Ascending aorta (tissue), 2 donors: ENCODE data around the gene BAZ2B. TPM values are rescaled to one million over a fixed set of nuclear protein-coding genes. Genes with fewer than 3 reads are reported as not detected.

Source experiments
- DNase-seq, 2 donors: peaks; one replicate each; pipeline ENCODE4 v3.0.0-alpha.2; 2019; ENCODE audit warnings: low spot score in 2 of 2
- H3K27ac ChIP-seq, 2 donors: fragments of 200-600 bp; sonication (generic); one replicate each; pipeline ENCODE4 v1.5.1; 2016 to 2017; ENCODE audit warnings: mild to moderate bottlenecking in 1 of 2
- H3K27me3 ChIP-seq: fragments of 200-600 bp; sonication (generic); one replicate; pipeline ENCODE4 v1.5.1; 2017
- H3K36me3 ChIP-seq, 2 donors: fragments of 200-600 bp; sonication (generic); one replicate each; pipeline ENCODE4 v1.5.1; 2016
- H3K4me1 ChIP-seq, 2 donors: fragments of 200-600 bp; sonication (generic); one replicate each; pipeline ENCODE4 v1.5.1; 2016 to 2017; ENCODE audit warnings: mild to moderate bottlenecking in 1 of 2
- H3K4me3 ChIP-seq, 2 donors: fragments of 200-600 bp; sonication (generic); one replicate each; pipeline ENCODE4 v1.5.1; 2016 to 2017; ENCODE audit warnings: mild to moderate bottlenecking in 1 of 2
- H3K9me3 ChIP-seq, 2 donors: fragments of 200-600 bp; sonication (generic); one replicate each; pipeline ENCODE4 v1.5.1; 2016
- intact Hi-C: fragments of 100-400 bp; cut with DNase I; formaldehyde crosslinking; loops from one replicate; pipeline ENCODE4 v1.15.1; 2023
- total RNA-seq: library from RNA; depleted of rRNA; stranded (reverse); fragments of >200 nt; gene quantifications from one replicate; pipeline ENCODE4 v1.1.0, GENCODE V29; 2016
- TF ChIP-seq, protein P1 (sequence below), 3 experiments: fragments of 200-600 bp in 2 of 3; fragments of 450-650 bp in 1 of 3; sonication (generic) in 2 of 3; IDR thresholded peaks; one replicate each; pipeline ENCODE4 v1.5.1; 2016 to 2019; ENCODE audit warnings: antibody characterized with exemption in 3 of 3, mild to moderate bottlenecking in 1 of 3, moderate library complexity in 1 of 3

BAZ2B gene
- total RNA-seq, 1 donor from 2014 or later, result 30.8 TPM

DNA sequence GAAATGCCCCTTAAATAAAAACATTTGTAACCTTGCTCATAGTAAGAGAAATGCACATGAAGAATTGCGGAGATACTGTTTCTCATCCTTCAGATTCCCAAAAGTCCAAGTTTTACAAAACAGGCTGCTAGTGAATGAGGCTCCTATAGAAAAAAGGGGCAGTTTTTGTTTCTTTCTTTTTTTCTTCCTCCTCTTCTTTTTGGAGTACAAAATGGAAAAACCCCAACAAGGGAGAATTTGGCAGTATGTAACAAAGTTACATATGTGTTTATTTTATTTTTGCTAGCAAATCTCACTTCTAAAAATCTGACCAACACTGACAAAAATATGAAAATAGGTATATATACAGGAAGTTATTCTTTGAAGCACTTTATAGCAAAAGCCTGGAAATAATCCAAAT, 7.1 kb upstream of the BAZ2B start:
- Histone ChIP-seq H3K4me3 (no peak overlapping the region), H3K9me3 (peaks cover 0 to 9% of the 10 kb centered on the region in 2 donors), H3K27me3 (no peaks in the 10 kb centered on the region), H3K4me1 (peaks cover 0 to under 1% of the 10 kb centered on the region in 2 donors), H3K27ac (no peak overlapping the region), H3K36me3 (no peaks in the 10 kb centered on the region)
- DNase-seq, result no peak
- TF ChIP-seq, protein P1, sequence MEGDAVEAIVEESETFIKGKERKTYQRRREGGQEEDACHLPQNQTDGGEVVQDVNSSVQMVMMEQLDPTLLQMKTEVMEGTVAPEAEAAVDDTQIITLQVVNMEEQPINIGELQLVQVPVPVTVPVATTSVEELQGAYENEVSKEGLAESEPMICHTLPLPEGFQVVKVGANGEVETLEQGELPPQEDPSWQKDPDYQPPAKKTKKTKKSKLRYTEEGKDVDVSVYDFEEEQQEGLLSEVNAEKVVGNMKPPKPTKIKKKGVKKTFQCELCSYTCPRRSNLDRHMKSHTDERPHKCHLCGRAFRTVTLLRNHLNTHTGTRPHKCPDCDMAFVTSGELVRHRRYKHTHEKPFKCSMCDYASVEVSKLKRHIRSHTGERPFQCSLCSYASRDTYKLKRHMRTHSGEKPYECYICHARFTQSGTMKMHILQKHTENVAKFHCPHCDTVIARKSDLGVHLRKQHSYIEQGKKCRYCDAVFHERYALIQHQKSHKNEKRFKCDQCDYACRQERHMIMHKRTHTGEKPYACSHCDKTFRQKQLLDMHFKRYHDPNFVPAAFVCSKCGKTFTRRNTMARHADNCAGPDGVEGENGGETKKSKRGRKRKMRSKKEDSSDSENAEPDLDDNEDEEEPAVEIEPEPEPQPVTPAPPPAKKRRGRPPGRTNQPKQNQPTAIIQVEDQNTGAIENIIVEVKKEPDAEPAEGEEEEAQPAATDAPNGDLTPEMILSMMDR (IDR thresholded peaks at IDR 0.05), result no peak
- intact Hi-C loops, result no loop called here

DNA sequence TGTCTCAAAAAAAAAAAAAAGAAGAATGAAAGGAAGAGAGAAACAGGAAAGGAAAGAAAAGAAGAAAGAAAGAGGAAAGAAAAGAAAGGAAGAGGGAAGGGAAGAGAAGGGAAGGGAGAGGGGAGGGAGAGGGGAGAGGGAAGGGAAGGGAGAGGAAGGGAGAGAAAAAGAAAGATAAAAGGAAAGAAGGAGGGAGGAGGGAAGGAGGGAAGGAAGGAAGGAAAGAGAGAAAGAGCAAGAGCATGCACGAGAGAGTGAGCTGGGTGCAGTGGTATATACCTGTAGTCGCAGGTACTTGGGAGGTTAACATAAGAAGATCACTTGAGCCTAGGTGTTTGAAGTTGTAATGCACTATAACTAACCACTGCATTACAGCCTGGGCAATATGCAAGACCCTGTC, 6.6 kb upstream of the BAZ2B start:
- intact Hi-C loops, result no loop called here
- TF ChIP-seq, protein P1 (IDR thresholded peaks at IDR 0.05), result no peak
- no peak for DNase-seq
- Histone ChIP-seq H3K9me3 (peaks cover 0 to 9% of the 10 kb centered on the region in 2 donors), H3K4me3 (no peak overlapping the region), H3K36me3 (no peaks in the 10 kb centered on the region), H3K4me1 (peaks cover 0 to 6% of the 10 kb centered on the region in 2 donors), H3K27me3 (no peaks in the 10 kb centered on the region), H3K27ac (no peak overlapping the region)

DNA sequence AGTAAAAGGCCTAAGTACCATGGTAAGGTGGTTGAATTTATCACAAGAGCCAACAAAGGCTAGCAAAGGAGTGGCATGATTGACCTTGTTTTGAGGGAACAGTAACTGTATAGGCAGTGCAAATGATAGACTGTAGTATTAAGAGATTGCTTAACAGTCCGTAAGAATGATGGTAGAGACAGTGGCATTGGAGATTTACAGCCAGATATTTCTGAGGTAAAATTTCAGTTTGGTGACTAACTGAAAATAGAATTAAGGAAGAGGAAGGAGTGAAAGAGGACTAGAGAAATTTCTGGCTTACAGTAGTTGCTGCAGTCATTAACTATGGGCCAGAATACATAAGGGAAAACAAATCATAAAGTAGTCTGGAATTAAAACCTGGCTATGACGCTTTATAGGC, 4.4 kb upstream of the BAZ2B start:
- Histone ChIP-seq H3K36me3 (no peaks in the 10 kb centered on the region), H3K4me3 (no peak overlapping the region), H3K27me3 (no peaks in the 10 kb centered on the region), H3K4me1 (peaks cover 2 to 10% of the 10 kb centered on the region in 2 donors), H3K9me3 (peaks cover 0 to 5% of the 10 kb centered on the region in 2 donors), H3K27ac (no peak overlapping the region)
- TF ChIP-seq, protein P1 (IDR thresholded peaks at IDR 0.05), result no peak
- intact Hi-C loops, result no loop called here
- DNase-seq, result no peak

DNA sequence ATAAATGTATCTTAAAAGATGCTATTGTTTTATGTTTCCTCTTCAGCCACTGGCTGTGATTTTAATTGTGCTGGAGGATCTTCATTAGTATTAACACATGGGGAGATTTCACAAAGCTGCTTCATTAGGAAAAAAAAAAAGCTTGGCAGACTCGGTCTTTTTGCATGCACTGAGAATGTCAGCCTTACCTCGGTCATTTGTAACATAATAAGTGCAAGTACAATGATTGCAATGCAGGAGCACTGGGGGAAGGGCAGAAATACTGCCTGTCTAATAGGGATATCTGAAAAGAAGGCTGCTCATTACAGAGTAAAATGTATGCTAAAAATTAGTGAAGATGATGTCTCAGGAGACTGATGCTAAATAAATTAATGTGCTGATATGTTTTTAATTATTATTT, 1.3 kb upstream of the BAZ2B start:
- Histone ChIP-seq H3K4me3 (peak overlapping the region in 1 of 2 donors; percentile 77), H3K36me3 (no peaks in the 10 kb centered on the region), H3K4me1 (peaks cover 2 to 10% of the 10 kb centered on the region in 2 donors), H3K9me3 (no peaks in the 10 kb centered on the region), H3K27ac (no peak overlapping the region), H3K27me3 (no peaks in the 10 kb centered on the region)
- TF ChIP-seq, protein P1 (IDR thresholded peaks at IDR 0.05), result no peak
- DNase-seq, result no peak
- intact Hi-C loops, result loop anchor here (5.0 to 10.0 kb wide), 6 partner anchors 103 to 877 kb away; partner anchors contain the start of genes CD302, RBMS1, TANC1 and WDSUB1

DNA sequence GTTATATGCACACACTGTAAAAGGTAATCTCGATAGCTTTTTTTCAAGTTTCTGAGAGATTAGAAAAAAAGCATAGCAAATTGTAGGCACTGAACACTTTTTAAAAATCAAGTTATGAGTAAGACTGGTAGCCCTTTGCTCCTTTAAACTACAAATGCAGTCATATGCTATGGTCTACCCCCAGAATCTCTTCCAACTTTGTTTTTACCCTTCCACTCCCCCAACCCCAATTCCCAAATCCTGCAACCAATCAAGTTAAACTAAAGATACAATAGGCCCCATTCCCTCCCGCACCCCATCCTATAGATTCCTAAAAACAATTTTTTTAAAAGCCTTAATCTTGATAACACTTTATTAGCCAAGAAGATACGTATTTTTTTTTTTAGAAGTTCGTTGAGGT, 752 bp upstream of the BAZ2B start:
- intact Hi-C loops, result loop anchor here (5.0 to 10.0 kb wide), 6 partner anchors 102 to 878 kb away; partner anchors contain the start of genes CD302, RBMS1, TANC1 and WDSUB1
- no peak for DNase-seq
- H3K4me1 ChIP-seq, result peaks cover 2 to 10% of the 10 kb centered on the region in 2 donors
- peak overlapping the region; percentile 77 to 81 for H3K4me3 ChIP-seq
- H3K9me3 ChIP-seq, result no peaks in the 10 kb centered on the region
- TF ChIP-seq, protein P1 (IDR thresholded peaks at IDR 0.05), result no peak
- H3K27me3 ChIP-seq, result no peaks in the 10 kb centered on the region
- peak overlapping the region; percentile 94 to 97 for H3K27ac ChIP-seq
- H3K36me3 ChIP-seq, result no peaks in the 10 kb centered on the region
